Keratinocyte (primary cell): ENCODE measurements around the gene CACNA1E. TPM values are rescaled to one million over a fixed set of nuclear protein-coding genes. Genes with fewer than 3 reads are reported as not detected.

Experiments
- DNase-seq: peaks from one replicate; pipeline ENCODE4 v3.0.0-alpha.2; 2011; ENCODE audit warnings: low read depth, missing footprints, low spot score
- FAIRE-seq: peaks from 2 replicates; lab custom pipeline; 2011; peaks lifted over from hg19 to GRCh38; lab: Jason Lieb, UNC
- H2AFZ ChIP-seq: 2 replicates; pipeline ENCODE4 v1.6.0; 2012; ENCODE audit warnings: low read length, control low read depth, inconsistent platforms; ENCODE audit not compliant: control insufficient read depth
- H3K27ac ChIP-seq: 2 replicates; pipeline ENCODE4 v1.5.1; 2011; ENCODE audit warnings: low read length; ENCODE audit not compliant: control insufficient read depth, insufficient read depth
- H3K27me3 ChIP-seq: 3 replicates; pipeline ENCODE4 v1.6.0; 2011; ENCODE audit warnings: low read length; ENCODE audit not compliant: control insufficient read depth, insufficient read depth; ENCODE audit errors: extremely low read depth
- H3K36me3 ChIP-seq, 2 experiments: 2 replicates in 1 of 2; 3 replicates in 1 of 2; pipeline ENCODE4 v1.5.1; 2011; ENCODE audit warnings: low read length in 2 of 2, mild to moderate bottlenecking in 1 of 2; ENCODE audit not compliant: control insufficient read depth in 2 of 2, insufficient read depth in 2 of 2; ENCODE audit errors: extremely low read depth in 1 of 2
- H3K4me1 ChIP-seq: 3 replicates; pipeline ENCODE4 v1.5.1; 2011; ENCODE audit warnings: low read length; ENCODE audit not compliant: control insufficient read depth, insufficient read depth; ENCODE audit errors: extremely low read depth
- H3K4me2 ChIP-seq: 3 replicates; pipeline ENCODE4 v1.6.0; 2011; ENCODE audit warnings: low read depth, low read length; ENCODE audit not compliant: control insufficient read depth, insufficient read depth; ENCODE audit errors: extremely low read depth
- H3K4me3 ChIP-seq, 3 experiments: fragments of 200-600 bp in 1 of 3; sonication (generic) in 1 of 3; 2 replicates in 2 of 3; 3 replicates in 1 of 3; pipeline ENCODE4 v1.5.1; 2011 to 2016; ENCODE audit warnings: low read length in 3 of 3, mild to moderate bottlenecking in 3 of 3, control low read depth in 2 of 3, inconsistent platforms in 1 of 3, low read depth in 1 of 3, mixed read lengths in 1 of 3, mixed run types in 1 of 3, moderate library complexity in 1 of 3; ENCODE audit not compliant: control insufficient read depth in 2 of 3, insufficient read depth in 2 of 3; ENCODE audit errors: extremely low read depth in 1 of 3
- H3K79me2 ChIP-seq: 2 replicates; pipeline ENCODE4 v1.6.0; 2012; ENCODE audit warnings: low read length; ENCODE audit not compliant: control insufficient read depth, insufficient read depth
- H3K9ac ChIP-seq: 3 replicates; pipeline ENCODE4 v1.6.0; 2011; ENCODE audit warnings: low read length; ENCODE audit not compliant: control insufficient read depth, insufficient read depth; ENCODE audit errors: extremely low read depth
- H3K9me1 ChIP-seq: 3 replicates; pipeline ENCODE4 v1.6.0; 2011; ENCODE audit warnings: low read length; ENCODE audit not compliant: control insufficient read depth, insufficient read depth; ENCODE audit errors: extremely low read depth
- H3K9me3 ChIP-seq: 2 replicates; pipeline ENCODE4 v1.5.1; 2012; ENCODE audit warnings: low read depth, low read length; ENCODE audit not compliant: control insufficient read depth
- H4K20me1 ChIP-seq: 3 replicates; pipeline ENCODE4 v1.6.0; 2011; ENCODE audit warnings: low read length; ENCODE audit not compliant: control insufficient read depth, insufficient read depth; ENCODE audit errors: extremely low read depth
- EZH2 ChIP-seq: IDR thresholded peaks from one replicate; pipeline ENCODE4 v1.6.1; 2012; ENCODE audit warnings: inconsistent platforms, mild to moderate bottlenecking, low read length, moderate library complexity
- dilution Hi-C: fragments of 300-500 bp; cut with MboI; formaldehyde crosslinking; loops from one replicate; pipeline ENCODE4 v1.7.0; 2020; ENCODE audit warnings: low sequenced_read_pairs; ENCODE audit not compliant: extremely low pct_ligation_motif_present
- polyA plus RNA-seq, 5 experiments: library from polyadenylated mRNA; depleted of rRNA in 3 of 5; stranded (reverse) in 3 of 5; stranded (forward) in 1 of 5; unstranded in 1 of 5; fragments of >200 nt; gene quantifications; 1 replicate in 1 of 5; 2 replicates in 3 of 5; 3 replicates in 1 of 5; pipeline versions ENCODE4 v1.2.1 to v1.2.3, GENCODE V29; 2011 to 2012; ENCODE audit warnings: missing spikeins in 2 of 5, low read depth in 1 of 5, low replicate concordance in 1 of 5
- TF ChIP-seq, protein P1 (sequence below), 3 experiments: IDR thresholded peaks in 1 of 3; conservative IDR thresholded peaks in 1 of 3; optimal IDR thresholded peaks in 1 of 3; 2 replicates in 2 of 3; 3 replicates in 1 of 3; pipeline versions ENCODE3 to v1.5.1; 2011; ENCODE audit warnings: low read length in 3 of 3, mild to moderate bottlenecking in 3 of 3, moderate library complexity in 2 of 3, control low read depth in 1 of 3, inconsistent platforms in 1 of 3; ENCODE audit not compliant: insufficient read depth in 2 of 3; ENCODE audit errors: extremely low read depth in 1 of 3

The CACNA1E gene
- polyA plus RNA-seq, 1 donor (not counting 4 experiments of a cell fraction or from before 2014, with no cell fraction given), result not detected

DNA sequence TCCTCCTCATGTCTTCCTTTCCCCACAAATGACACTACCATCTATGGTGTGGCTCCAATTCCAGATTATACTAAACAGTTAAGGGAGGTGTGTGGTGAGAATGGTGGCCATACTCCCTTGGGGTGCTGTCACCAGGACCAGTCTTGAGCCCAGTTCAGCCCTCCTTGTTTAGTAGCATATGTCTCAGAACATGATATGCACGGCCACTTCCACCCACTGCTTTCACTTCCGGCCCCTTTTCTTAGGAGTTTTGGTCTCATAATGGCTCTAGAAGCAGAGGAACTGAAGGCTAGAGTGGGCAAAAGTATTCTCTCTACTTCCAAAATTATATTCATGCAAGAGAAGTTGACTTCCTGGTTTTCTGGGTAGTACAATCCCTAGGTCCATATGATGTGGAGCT lies 45.3 kb upstream of the CACNA1E start:
- H3K27me3 ChIP-seq, result peaks cover 6% of the 10 kb centered on the region
- no peaks in the 10 kb centered on the region for H3K79me2 ChIP-seq
- FAIRE-seq, result no peak
- no peaks in the 10 kb centered on the region for H3K4me1 ChIP-seq
- H2AFZ ChIP-seq, result no peak overlapping the region
- no peak overlapping the region for H3K4me2 ChIP-seq
- DNase-seq, result no peak
- H3K27ac ChIP-seq, result no peak overlapping the region
- H3K9me1 ChIP-seq, result no peaks in the 10 kb centered on the region
- H3K9me3 ChIP-seq, result no peaks in the 10 kb centered on the region
- no peak overlapping the region for H3K4me3 ChIP-seq
- TF ChIP-seq EZH2, result no peak
- TF ChIP-seq, protein P1, sequence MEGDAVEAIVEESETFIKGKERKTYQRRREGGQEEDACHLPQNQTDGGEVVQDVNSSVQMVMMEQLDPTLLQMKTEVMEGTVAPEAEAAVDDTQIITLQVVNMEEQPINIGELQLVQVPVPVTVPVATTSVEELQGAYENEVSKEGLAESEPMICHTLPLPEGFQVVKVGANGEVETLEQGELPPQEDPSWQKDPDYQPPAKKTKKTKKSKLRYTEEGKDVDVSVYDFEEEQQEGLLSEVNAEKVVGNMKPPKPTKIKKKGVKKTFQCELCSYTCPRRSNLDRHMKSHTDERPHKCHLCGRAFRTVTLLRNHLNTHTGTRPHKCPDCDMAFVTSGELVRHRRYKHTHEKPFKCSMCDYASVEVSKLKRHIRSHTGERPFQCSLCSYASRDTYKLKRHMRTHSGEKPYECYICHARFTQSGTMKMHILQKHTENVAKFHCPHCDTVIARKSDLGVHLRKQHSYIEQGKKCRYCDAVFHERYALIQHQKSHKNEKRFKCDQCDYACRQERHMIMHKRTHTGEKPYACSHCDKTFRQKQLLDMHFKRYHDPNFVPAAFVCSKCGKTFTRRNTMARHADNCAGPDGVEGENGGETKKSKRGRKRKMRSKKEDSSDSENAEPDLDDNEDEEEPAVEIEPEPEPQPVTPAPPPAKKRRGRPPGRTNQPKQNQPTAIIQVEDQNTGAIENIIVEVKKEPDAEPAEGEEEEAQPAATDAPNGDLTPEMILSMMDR (optimal IDR thresholded peaks at IDR 0.05 in 1 of 3, IDR thresholded peaks at IDR 0.05 in 1 of 3, conservative IDR thresholded peaks at IDR 0.05 in 1 of 3; ENCODE audit: extremely low read depth in 1 of 3, insufficient read depth in 2 of 3, low read length in 3 of 3), result no peak
- no peaks in the 10 kb centered on the region for H3K36me3 ChIP-seq
- no peaks in the 10 kb centered on the region for H4K20me1 ChIP-seq
- H3K9ac ChIP-seq, result no peak overlapping the region
- dilution Hi-C loops, result no loop called here

- H3K27ac ChIP-seq, result no peak overlapping the region
- no peak overlapping the region for H3K4me2 ChIP-seq
- no peak overlapping the region for H3K4me3 ChIP-seq
- TF ChIP-seq, protein P1 (optimal IDR thresholded peaks at IDR 0.05 in 1 of 3, IDR thresholded peaks at IDR 0.05 in 1 of 3, conservative IDR thresholded peaks at IDR 0.05 in 1 of 3; ENCODE audit: extremely low read depth in 1 of 3, insufficient read depth in 2 of 3, low read length in 3 of 3), result no peak
- no peak for TF ChIP-seq EZH2
- H3K9ac ChIP-seq, result no peak overlapping the region
- H2AFZ ChIP-seq, result no peak overlapping the region
- dilution Hi-C loops, result no loop called here
- H4K20me1 ChIP-seq, result no peaks in the 10 kb centered on the region
- DNase-seq (no peak), FAIRE-seq (no peak)
- H3K79me2 ChIP-seq, result no peaks in the 10 kb centered on the region
- no peaks in the 10 kb centered on the region for H3K36me3 ChIP-seq
- H3K4me1 ChIP-seq, result no peaks in the 10 kb centered on the region
- peaks cover 2% of the 10 kb centered on the region for H3K27me3 ChIP-seq
- no peaks in the 10 kb centered on the region for H3K9me3 ChIP-seq
- H3K9me1 ChIP-seq, result no peaks in the 10 kb centered on the region
Measured at GRCh38 chr1:181440510-181440909, 42.8 kb upstream of the CACNA1E start.
